GM18505 (cell line): ENCODE results near the gene ALDH16A1.

ENCODE experiments used
- ATAC-seq: cut with Tn5 transposase; IDR thresholded peaks from one replicate; pipeline ENCODE4 v1.9.1; 2021; ENCODE audit not compliant: unreplicated experiment
- POLR2A ChIP-seq: IDR thresholded peaks from 4 replicates; pipeline ENCODE4 v1.6.1; 2011; ENCODE audit warnings: borderline replicate concordance; ENCODE audit not compliant: insufficient read depth, insufficient read length; ENCODE audit errors: extremely low read depth

Gene ALDH16A1

GRCh38 chr19:49453013-49453756 lies at the start of gene ALDH16A1:
TSS of gene ALDH16A1 (plus strand) at chr19:49453225. CDS start at chr19:49453332, 107 bp downstream.
- TF ChIP-seq POLR2A = peak; percentile 94
- ATAC-seq = peak; percentile 79

GRCh38 chr19:49403404-49404187 lies 49.4 kb upstream of the ALDH16A1 start:
- TF ChIP-seq POLR2A = no peak
- no peak for ATAC-seq

DNA sequence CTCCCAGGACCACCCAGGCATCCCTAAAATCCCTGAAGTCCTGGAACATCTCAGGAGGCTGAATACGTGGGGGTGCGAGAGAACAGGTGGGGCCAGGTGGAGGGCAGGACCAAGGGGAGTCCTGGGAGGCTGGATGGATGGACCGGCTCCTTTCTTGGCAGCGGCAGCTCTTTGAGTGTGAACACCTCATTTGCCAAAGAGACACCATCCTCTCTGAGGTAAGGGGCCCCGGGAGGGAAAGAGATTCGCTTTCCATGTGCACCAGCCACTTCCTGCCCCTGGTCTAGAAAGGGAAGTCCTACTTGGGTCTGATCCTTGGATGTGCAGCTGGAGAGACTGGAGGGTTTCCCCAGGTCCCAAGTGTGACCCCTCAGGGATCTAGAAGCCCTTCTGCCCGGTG lies 45.9 kb upstream of the ALDH16A1 start:
- TF ChIP-seq POLR2A = no peak
- no peak for ATAC-seq

DNA sequence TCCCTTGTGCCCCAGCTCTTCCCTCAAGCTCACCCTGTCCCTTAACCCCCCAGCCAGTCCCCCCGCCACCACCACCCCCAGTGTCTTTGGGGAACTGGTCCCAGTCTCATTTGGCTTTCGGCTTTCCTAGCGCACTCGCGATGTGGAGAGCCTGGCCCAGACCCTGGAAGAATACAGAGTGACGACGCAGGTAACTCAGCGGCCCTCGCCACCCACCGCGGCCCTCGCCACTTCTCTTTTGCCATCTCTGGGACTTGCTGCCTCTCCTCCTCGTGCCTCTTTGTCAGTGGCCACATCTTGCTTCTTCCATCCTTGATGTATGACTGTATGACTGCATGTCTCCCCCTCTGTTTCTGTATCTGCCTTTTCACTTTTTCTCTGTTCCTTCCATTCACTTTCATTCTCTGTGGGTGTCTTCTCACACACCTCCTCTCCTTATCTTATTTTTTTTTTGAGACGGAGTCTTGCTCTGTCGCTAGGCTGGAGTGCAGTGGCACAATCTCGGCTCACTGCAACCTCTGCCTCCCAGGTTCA lies 45.5 kb upstream of the ALDH16A1 start:
- ATAC-seq = no peak
- no peak for TF ChIP-seq POLR2A

DNA sequence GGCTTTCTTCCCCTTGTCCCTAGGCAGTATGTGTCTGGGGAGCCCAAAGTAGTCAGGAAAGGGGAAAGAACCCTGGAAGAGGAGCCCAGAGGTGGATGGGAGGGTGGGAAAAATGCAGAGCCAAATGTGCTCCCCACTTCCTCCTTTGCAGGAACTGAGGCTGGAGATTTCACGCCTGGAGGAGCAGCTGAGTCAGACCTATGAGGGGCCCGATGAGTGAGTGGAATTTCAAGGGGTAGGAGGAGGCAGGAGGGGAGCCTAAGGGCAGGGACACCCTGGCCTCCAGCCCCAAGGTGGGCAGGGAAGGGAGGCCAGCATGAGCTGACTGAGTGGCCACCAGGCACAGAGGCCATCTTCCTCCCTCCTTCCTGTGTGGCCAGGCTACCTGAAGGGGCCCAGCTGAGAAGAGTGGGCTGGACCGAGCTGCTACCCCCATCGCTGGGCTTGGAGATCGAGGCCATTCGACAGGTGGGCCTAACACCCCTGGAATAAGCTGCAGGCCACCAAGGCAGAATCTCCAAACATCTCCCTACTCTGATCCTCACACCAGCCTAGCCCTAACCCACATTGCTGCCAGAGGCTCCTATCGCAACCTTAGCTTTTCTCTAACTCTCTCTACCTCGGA lies 44.1 kb upstream of the ALDH16A1 start:
- no peak for ATAC-seq
- no peak for TF ChIP-seq POLR2A

GRCh38 chr19:49409441-49410029 lies 43.5 kb upstream of the ALDH16A1 start:
- TF ChIP-seq POLR2A = no peak
- no peak for ATAC-seq

DNA sequence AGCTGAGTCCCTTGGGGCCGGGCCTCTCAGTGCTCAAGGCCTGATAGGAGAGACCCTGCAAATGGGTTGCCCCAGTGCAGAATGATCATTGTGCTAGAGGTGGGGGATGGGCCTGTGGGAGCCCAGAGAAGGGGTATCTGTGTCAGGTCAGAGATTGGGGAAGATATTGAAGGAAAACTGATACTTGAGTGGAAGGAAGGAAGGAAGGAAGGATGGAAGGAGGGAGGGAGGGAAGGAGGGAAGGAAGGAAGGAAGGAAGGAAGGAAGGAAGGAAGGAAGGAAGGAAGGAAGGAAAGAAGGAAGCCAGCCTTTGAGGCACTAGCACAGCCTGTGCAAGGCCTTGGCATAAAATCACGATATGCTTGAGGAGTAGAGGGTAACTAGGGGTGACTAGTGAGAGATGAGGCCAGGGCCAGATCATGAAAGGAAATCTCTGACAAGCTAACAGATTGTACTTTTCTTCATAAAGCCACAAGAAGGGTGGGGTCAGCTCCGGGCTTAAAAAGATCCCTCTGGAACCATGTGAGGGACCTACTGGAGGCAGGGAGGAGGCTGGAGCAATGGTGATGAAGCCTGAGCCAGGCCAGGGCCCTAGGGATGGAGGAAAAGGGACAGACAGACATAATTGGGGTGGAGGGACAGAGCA lies 41.2 kb upstream of the ALDH16A1 start:
- TF ChIP-seq POLR2A = no peak
- ATAC-seq = no peak

DNA sequence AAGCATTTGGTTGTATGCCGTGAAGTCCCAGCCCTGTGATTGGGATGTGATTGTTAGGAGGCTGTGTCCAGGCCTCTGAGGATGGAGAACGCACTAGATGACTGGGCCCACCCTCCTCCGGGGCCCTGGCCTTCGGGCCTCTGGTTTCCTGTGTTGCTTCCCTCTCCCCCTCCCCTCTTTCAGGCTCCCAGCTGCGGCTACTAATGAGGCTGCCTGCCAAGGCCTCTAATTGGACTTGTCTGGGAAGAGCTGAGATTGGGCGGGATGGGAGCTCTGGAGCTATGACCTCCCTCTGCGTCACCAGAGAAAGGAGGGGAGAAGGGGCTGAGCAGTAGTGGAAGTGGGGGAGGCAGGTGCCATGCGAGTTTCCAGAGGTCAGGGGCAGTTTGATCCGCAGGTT lies 39.7 kb upstream of the ALDH16A1 start:
- TF ChIP-seq POLR2A = no peak

GRCh38 chr19:49414256-49414655 lies 38.8 kb upstream of the ALDH16A1 start:
- ATAC-seq = no peak
- TF ChIP-seq POLR2A = no peak

More for the DNA sequence above, 39.7 kb upstream of the ALDH16A1 start:
- ATAC-seq = no peak

- TF ChIP-seq POLR2A = no peak
- no peak for ATAC-seq
Observed at GRCh38 chr19:49415102-49415809, 37.8 kb upstream of the ALDH16A1 start.

DNA sequence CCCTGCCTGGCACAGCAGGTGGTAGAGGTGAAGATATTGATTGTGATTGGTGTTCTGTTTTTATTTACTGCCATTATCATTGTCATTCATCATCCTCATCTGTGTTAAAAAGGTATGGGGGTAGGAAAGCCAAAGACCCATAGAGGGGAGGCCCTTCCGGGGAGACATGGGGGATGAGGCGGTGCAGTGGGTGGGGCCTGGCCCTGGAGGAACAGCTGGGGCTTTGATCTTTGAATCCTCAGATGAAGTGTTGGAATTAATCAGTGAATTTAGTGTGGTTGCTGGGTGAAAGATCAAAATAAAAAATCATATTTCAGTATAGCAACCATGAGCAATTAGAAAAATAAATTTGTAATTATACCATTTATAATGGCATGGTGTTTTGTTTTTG lies 37.2 kb upstream of the ALDH16A1 start:
- no peak for TF ChIP-seq POLR2A
- no peak for ATAC-seq

DNA sequence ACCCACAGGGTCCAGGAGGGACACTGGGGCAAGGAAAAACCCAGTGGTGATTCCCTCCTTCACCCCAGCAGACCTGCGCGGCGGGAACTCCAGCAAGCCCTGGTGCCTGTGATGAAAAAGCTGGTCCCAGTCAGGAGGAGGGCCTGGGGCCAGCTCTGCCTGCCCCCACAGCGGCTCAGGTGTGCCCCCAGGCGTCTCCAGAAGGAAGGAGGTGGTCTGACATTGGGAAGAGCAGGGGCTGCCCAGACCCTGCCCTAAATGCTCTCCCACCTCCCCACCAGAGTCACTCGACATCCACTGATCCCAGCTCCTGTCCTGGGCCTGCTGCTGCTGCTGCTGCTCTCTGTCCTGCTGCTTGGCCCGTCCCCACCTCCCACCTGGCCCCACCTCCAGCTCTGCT lies 35.9 kb upstream of the ALDH16A1 start:
- no peak for ATAC-seq
- no peak for TF ChIP-seq POLR2A
